NCI-H187 (cell line): ENCODE measurements around the gene TSPAN1.

ENCODE experiments used
- DNase-seq, 2 experiments: peaks; one replicate each; lab custom pipeline; 2025; lab: John Stamatoyannopoulos, UW

The TSPAN1 gene

GRCh38 chr1:46187106-46187869 is 12.4 kb downstream of the TSPAN1 start:
- DNase-seq = no peak

- no peak for DNase-seq
Measured at GRCh38 chr1:46188295-46189030, 13.6 kb downstream of the TSPAN1 start.

DNA sequence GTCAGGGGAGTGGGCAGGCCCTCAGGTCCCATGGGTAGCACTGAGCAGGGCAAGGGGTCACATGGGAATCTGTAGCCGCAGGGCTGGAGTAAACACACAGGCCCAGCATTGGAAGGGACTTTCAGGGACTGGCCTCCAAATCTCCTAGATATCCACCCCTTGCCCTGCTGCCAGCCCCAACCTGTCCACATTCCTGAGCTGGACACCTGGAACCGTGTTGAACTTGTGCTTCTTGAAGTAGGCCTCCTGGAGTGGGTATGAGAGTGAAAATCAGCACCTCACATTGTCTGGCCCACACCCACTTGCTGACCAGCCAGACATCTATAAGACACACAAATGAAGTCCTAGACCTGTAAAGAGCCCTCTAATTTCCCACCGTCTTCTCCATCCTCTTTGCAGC is 15.7 kb downstream of the TSPAN1 start:
- DNase-seq = no peak

- no peak for DNase-seq
Measured at GRCh38 chr1:46191033-46191701, 16.3 kb downstream of the TSPAN1 start.

GRCh38 chr1:46192171-46192570 is 17.3 kb downstream of the TSPAN1 start:
- DNase-seq = no peak

DNA sequence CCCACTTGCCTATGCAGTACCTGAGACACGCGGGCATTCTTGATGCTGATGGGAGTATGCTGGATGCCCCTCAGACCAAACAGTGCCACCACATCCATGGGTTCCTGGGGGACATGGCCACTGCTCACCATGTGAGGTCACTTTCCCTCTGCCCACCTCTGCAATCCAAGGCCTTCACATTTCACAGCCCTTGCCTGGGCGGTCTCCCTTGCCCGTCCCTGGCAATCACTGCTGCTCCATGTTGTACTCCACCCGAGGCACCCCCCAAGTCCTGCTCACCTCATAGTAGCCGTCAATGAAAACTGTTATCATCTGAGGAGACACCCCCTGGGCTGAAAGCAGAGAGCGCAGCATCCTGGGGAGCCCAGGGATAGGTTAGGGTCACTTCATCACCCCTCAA is 18.4 kb downstream of the TSPAN1 start:
- no peak for DNase-seq

GRCh38 chr1:46193984-46194570 is 19.2 kb downstream of the TSPAN1 start:
- peak in 1 of 2 experiments; percentile 28 for DNase-seq

DNA sequence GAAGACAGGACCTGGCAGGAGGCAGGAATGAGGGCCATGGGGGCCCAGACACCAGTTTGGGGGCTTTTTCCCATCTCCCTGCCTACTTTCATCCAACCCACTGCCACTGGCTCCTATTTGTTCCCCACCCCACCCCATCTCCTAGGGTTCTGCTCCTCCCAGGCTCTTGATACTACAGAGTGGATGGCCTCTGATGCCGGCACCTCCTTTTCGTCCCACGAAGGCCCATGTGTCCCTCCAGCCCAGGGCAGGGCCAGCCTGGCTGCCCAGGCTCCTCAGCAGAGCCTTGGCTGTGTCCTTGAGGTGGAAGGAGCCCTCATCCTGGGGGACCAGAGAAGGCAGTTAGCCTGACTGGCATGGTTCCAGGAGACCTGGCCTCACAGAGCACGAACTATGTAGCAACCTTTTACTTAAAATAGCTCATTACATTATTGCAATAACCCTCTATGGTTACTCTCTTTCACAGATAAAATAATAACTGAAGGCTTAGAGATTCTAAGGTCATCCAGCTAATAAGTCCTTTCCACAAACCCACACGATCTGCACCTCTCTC is 19.8 kb downstream of the TSPAN1 start:
- DNase-seq = no peak

DNA sequence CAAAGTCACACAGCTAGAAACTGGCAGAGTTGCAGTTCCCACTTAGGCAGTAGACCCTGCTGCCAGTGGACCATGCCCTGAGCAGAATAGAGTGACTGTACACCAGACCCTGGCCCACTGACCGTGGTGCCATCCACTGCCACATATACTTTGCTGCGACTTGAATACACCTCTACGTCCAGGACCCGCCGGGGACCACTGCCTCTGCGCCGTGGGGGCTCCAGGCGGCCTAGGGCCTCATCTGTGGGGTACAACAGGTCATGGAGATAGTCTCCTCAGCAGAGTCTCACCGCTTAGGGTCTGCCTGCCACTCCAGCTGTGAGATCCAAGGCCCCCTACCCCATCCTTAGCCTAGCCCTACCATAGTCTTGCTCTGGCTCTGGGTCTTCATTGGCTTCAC is 21.7 kb downstream of the TSPAN1 start:
- no peak for DNase-seq

- DNase-seq = no peak
Measured at GRCh38 chr1:46197560-46197963, 22.7 kb downstream of the TSPAN1 start.

DNA sequence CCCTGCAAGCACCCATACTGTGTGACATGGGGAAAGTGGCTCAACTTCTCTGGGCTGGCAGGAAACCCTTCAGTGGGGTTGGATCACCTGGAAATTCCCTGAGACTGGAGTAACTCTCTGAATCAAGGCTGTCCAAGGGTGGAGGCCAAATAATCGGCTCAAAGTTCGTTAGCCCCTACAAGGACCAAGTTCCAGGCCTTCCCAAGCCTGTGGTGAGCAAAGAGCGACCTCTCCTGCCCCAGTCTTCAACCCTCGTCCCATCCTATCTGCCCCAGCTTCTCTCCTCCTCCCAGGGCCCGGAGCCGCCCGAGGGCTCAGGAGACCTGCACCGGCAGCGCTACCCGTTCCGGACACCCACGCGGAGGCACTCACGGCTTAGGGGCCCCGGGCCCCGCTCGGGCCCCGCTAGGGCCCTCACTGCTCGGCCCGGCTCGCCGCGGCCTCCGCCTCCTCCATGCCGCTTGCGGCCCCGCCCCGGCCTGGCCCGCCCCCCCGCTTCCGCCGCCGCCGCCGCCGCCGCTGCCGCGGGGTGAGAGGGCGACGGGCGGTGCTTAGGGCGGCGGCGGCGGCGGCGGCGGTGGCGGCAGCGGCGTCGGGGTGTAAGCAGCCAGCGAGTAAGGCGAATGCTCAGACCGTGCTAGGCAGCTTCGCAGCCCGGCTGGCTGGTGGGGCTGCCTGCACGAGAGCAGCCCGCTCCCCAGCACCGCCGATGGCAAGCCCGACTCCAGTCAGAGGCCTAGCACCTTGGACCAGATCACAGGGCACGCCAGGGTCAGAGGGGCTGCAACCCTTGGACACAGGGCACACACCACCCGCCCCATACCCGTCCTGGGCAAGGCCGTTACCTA is 23.3 kb downstream of the TSPAN1 start, which contains the start of gene POMGNT1:
POMGNT1 (minus strand) TSS at position 471 of the 848 bp plus-strand sequence. CDS start 613 bp downstream, outside the sequence.
- no peak for DNase-seq

GRCh38 chr1:46199233-46199749 is 24.4 kb downstream of the TSPAN1 start:
- DNase-seq = no peak

DNA sequence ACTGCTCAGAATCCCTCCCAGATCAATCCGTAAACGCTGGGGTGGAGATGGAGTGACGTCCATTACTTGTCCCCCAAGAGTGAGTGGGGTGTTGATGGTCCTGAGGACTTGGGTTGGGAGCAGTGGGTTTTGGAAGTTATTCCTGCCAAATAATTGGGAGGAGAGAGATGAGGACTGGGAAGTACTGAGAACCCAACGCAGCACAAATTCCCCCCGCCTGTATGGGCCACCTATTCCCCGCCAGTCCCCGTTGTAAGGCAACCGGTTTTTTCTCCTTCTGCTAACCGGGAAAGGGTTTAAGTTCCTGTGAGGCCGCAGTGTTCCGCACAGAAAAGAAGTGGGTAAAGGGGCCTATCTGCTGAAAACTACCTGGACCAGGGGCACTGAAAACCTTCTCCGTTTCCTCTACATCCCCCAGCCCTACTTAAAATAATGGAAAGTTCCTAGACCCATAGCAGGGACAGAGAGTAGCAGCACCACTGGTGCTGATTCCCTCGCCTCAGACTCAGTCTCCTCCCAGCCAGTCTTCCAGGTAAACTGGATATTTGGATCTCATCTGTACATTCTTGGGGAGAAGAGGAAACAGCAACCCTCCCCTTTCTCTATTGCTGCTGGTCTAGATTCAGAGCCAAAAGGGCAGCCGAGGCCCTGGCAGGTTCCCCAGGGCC is 29.0 kb downstream of the TSPAN1 start:
- no peak for DNase-seq

- DNase-seq = peak in 1 of 2 experiments; percentile 29
Measured at GRCh38 chr1:46204406-46204742, 29.5 kb downstream of the TSPAN1 start.

GRCh38 chr1:46205141-46205540 is 30.3 kb downstream of the TSPAN1 start:
- DNase-seq = no peak

- DNase-seq = no peak
Measured at GRCh38 chr1:46205791-46206190, 30.9 kb downstream of the TSPAN1 start.

DNA sequence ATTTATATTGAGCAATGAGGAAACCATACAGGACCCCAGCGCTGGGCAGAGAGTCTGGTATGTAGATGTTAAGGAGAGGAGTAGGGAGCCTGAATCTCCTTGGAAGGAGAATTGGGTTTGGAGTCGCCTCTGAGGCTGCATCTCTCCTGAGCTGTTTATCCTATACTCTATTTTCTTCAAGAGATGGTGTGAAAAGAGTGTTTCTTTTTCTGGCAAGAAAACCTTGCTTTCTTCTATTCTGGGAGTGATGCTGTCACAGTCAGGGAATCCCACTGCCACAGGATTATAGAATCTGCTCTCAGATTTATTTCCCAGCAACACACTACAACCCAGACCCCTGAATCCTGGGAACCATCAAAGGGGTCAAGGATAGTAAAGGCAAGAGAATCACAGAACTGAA is 31.5 kb downstream of the TSPAN1 start:
- no peak for DNase-seq

DNA sequence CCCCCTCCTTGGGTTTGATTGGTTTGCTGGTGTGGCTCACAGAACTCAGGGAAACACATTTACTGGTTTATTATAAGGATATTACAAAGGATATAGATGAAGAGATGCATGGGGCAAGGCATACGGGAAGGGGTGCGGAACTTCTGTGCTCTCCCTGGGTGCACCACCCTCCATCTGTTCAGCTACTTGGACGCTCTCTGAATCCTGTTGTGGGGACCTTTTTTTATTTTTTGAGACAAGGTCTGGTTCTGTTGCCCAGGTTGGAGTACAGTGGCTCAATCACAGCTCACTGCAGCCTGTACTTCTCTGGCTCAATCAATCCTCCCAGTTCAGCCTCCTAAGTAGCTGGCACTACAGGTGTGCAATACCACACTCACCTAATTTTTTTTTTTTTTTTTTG is 35.7 kb downstream of the TSPAN1 start:
- DNase-seq = no peak

DNA sequence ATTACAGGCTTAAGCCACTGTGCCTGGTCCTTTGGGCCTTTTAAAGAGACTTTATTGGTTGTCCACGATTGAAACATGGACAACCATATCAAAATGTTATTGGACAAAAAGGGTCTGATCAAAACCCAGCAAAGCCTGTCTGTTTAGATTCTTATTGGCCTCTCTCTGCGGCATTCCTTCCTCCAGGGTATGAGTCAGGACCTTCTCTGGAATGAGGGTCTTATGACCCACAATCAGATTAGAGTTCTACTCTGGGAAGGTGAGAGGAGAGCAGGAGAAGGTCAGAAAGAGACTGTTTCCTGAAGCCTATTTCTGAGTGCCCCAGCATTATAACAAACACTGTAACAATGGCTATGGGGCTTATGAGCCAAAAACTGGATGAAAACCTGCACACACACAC is 36.2 kb downstream of the TSPAN1 start:
- no peak for DNase-seq

- DNase-seq = no peak
Measured at GRCh38 chr1:46215504-46215903, 40.6 kb downstream of the TSPAN1 start.
